Naive thymus-derived CD8-positive, alpha-beta T cell (primary cell): ENCODE data around the gene TSHZ2. TPM values are rescaled to one million over a fixed set of nuclear protein-coding genes. Genes with fewer than 3 reads are reported as not detected.

Experiments used
- ATAC-seq, 2 donors: fragments of 150-1000 bp; cut with Tn5 transposase in 1 of 2; sonication (Bioruptor Pico), chemical (Tn5 transposase) in 1 of 2; 1 replicate in 1 of 2; 2 replicates in 1 of 2; pipeline ENCODE4 v1.10.0; 2021; ENCODE audit warnings: mild to moderate bottlenecking in 2 of 2, moderate library complexity in 2 of 2
- POLR2A ChIA-PET: fragments of 350-600 bp; sonication (Branson Sonifier 250); formaldehyde crosslinking; loops from one replicate; lab custom pipeline; 2021; ENCODE audit warnings: antibody characterized with exemption; lab: Charles Lee
- DNase-seq, 10 donors: peaks; one replicate each; pipeline versions ENCODE4 v3.0.0 to v3.0.0-alpha.2; 2020 to 2022
- H3K27ac Mint-ChIP-seq, 10 donors: one replicate each; pipeline ENCODE4 v1.8.0; 2020 to 2022; ENCODE audit warnings: mild to moderate bottlenecking in 10 of 10, mixed read lengths in 10 of 10, moderate library complexity in 4 of 10, inconsistent platforms in 1 of 10
- H3K27me3 Mint-ChIP-seq, 5 donors: one replicate each; pipeline ENCODE4 v1.8.0; 2021 to 2022; ENCODE audit warnings: mixed read lengths in 5 of 5
- H3K36me3 Mint-ChIP-seq, 3 donors: one replicate each; pipeline ENCODE4 v1.8.0; 2020 to 2022; ENCODE audit warnings: mixed read lengths in 3 of 3, mild to moderate bottlenecking in 2 of 3, inconsistent platforms in 1 of 3
- H3K4me1 Mint-ChIP-seq, 4 donors: one replicate each; pipeline ENCODE4 v1.8.0; 2021 to 2022; ENCODE audit warnings: mixed read lengths in 4 of 4
- H3K4me3 Mint-ChIP-seq, 10 donors: one replicate each; pipeline ENCODE4 v1.8.0; 2020 to 2022; ENCODE audit warnings: mild to moderate bottlenecking in 10 of 10, mixed read lengths in 10 of 10, moderate library complexity in 6 of 10, inconsistent platforms in 1 of 10
- H3K9me3 Mint-ChIP-seq, 9 donors: one replicate each; pipeline ENCODE4 v1.8.0; 2020 to 2022; ENCODE audit warnings: mixed read lengths in 9 of 9, mild to moderate bottlenecking in 3 of 9, inconsistent platforms in 1 of 9, moderate library complexity in 1 of 9
- polyA plus RNA-seq, 3 donors: library from polyadenylated mRNA; unstranded; fragments of 300-500 nt; fragmentation: Illumina TruSeq; gene quantifications; one replicate each; pipeline ENCODE4 v1.2.3, GENCODE V29; 2021
- total RNA-seq, 8 experiments: library from RNA in 2 of 8; stranded (reverse) in 2 of 8; gene quantifications; one replicate each; pipeline ENCODE4 v1.2.3 and lab custom pipeline; 2021 to 2026

The TSHZ2 gene
- total and polyA plus RNA-seq, 5 experiments from 2014 or later: 0.42 to 10.0 (median 5.1) TPM; not detected in 1

DNA sequence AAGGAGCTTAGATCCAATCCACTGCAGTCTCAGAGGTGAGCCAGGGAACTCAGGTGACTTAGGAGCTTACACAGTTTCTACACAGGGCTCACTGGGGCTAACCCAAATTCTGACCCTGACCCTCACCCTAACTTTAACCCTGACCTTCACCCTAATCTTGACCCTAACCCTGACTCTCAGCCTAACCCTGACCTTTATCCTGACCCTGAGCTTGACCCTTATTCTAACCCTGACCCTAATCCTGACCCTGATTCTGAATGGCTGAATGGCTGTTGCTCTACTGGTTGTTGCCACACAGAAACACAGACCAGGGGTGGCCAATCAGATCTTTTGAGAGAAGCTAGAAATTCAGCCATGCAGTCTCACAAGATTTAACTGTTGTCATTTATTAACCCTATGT is 180.1 kb downstream of the TSHZ2 start:
- Mint-ChIP-seq H3K27ac (no peak overlapping the region), H3K27me3 (peaks cover 0 to 7% (median 3%) of the 10 kb centered on the region in 5 donors), H3K36me3 (no peaks in the 10 kb centered on the region), H3K9me3 (no peaks in the 10 kb centered on the region), H3K4me3 (no peak overlapping the region), H3K4me1 (peaks cover 6 to 10% (median 8%) of the 10 kb centered on the region in 4 donors)
- no peak for DNase-seq
- POLR2A ChIA-PET: interaction anchor here (0.8 kb wide), 1 partner anchor 11 kb away, joined by 3 read pairs; no protein-coding TSS in a partner anchor
- no peak for ATAC-seq

GRCh38 chr20:53154540-53154939 is 182.4 kb downstream of the TSHZ2 start:
- no peaks in the 10 kb centered on the region for H3K9me3 Mint-ChIP-seq
- ATAC-seq (no peak), DNase-seq (no peak)
- peaks cover 0 to 12% (median 4%) of the 10 kb centered on the region in 5 donors for H3K27me3 Mint-ChIP-seq
- H3K36me3 Mint-ChIP-seq: no peaks in the 10 kb centered on the region
- H3K27ac Mint-ChIP-seq: peak overlapping the region in 1 of 10 donors; percentile 27
- POLR2A ChIA-PET: no interaction called here
- no peak overlapping the region for H3K4me3 Mint-ChIP-seq
- peaks cover under 1 to 13% (median 9%) of the 10 kb centered on the region in 4 donors for H3K4me1 Mint-ChIP-seq

- Mint-ChIP-seq H3K36me3 (no peaks in the 10 kb centered on the region), H3K4me1 (peaks cover 6 to 14% (median 10%) of the 10 kb centered on the region in 4 donors), H3K9me3 (no peaks in the 10 kb centered on the region), H3K27me3 (peaks cover 0 to 16% (median 7%) of the 10 kb centered on the region in 5 donors), H3K27ac (peak overlapping the region in 2 of 10 donors; percentile 0 to 58), H3K4me3 (peak overlapping the region in 1 of 10 donors; percentile 0)
- DNase-seq (peak in 8 of 10 donors; percentile 1 to 46 (median 21)), ATAC-seq (no peak)
- POLR2A ChIA-PET: no interaction called here
These were observed 185.6 kb downstream of the TSHZ2 start for GRCh38 chr20:53157443-53158408.

GRCh38 chr20:53159160-53159559 is 187.0 kb downstream of the TSHZ2 start:
- H3K36me3 Mint-ChIP-seq: no peaks in the 10 kb centered on the region
- DNase-seq (no peak), ATAC-seq (no peak)
- POLR2A ChIA-PET: no interaction called here
- H3K27ac Mint-ChIP-seq: no peak overlapping the region
- H3K4me1 Mint-ChIP-seq: peaks cover 6 to 14% (median 10%) of the 10 kb centered on the region in 4 donors
- no peak overlapping the region for H3K4me3 Mint-ChIP-seq
- peaks cover 0 to 16% (median 9%) of the 10 kb centered on the region in 5 donors for H3K27me3 Mint-ChIP-seq
- no peaks in the 10 kb centered on the region for H3K9me3 Mint-ChIP-seq

DNA sequence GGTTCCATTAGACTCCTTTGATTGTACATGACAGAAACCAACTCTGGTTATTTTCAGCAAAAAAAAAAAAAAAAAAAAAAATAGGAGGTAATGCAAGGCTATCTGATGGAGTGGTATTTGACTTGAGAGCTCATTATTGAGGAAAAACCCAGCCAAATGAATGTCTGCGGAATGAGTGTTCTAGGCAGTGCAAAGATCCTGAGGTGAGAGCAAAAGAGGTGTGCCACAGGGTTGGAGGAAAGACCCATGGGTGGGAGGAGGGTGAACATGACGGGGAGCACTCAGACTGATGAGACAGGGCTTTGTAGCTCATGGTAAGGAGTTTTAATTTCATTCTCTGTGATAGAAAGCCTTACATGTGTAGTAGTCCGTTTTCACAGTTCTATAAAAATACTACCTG is 188.9 kb downstream of the TSHZ2 start:
- H3K27ac Mint-ChIP-seq: peak overlapping the region in 1 of 10 donors; percentile 70
- H3K36me3 Mint-ChIP-seq: no peaks in the 10 kb centered on the region
- H3K4me1 Mint-ChIP-seq: peaks cover 6 to 14% (median 10%) of the 10 kb centered on the region in 4 donors
- no peaks in the 10 kb centered on the region for H3K9me3 Mint-ChIP-seq
- DNase-seq: no peak
- no peak overlapping the region for H3K4me3 Mint-ChIP-seq
- H3K27me3 Mint-ChIP-seq: peaks cover 0 to 16% (median 9%) of the 10 kb centered on the region in 5 donors
- no peak for ATAC-seq
- POLR2A ChIA-PET: no interaction called here

DNA sequence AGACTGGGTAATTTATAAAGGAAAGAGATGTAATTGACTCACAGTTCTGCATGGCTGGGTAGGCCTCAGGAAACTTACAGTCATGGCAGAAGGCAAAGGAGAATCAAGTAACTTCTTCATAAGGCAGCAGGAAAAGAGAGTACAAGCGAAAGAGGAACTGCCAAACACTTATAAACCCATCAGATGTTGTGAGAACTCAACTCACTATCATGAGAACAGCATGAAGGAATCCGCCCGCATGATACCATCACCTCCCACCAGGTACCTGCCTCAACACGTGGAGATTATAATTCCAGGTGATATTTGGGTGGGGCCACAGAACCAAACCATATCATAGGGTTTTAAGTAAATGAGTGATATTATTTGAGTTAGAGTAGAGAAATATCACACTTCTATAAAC is 189.3 kb downstream of the TSHZ2 start:
- H3K27ac Mint-ChIP-seq: no peak overlapping the region
- no peaks in the 10 kb centered on the region for H3K36me3 Mint-ChIP-seq
- DNase-seq (no peak), ATAC-seq (no peak)
- peaks cover 6 to 14% (median 10%) of the 10 kb centered on the region in 4 donors for H3K4me1 Mint-ChIP-seq
- no peak overlapping the region for H3K4me3 Mint-ChIP-seq
- POLR2A ChIA-PET: no interaction called here
- no peaks in the 10 kb centered on the region for H3K9me3 Mint-ChIP-seq
- peaks cover 0 to 16% (median 10%) of the 10 kb centered on the region in 5 donors for H3K27me3 Mint-ChIP-seq

DNA sequence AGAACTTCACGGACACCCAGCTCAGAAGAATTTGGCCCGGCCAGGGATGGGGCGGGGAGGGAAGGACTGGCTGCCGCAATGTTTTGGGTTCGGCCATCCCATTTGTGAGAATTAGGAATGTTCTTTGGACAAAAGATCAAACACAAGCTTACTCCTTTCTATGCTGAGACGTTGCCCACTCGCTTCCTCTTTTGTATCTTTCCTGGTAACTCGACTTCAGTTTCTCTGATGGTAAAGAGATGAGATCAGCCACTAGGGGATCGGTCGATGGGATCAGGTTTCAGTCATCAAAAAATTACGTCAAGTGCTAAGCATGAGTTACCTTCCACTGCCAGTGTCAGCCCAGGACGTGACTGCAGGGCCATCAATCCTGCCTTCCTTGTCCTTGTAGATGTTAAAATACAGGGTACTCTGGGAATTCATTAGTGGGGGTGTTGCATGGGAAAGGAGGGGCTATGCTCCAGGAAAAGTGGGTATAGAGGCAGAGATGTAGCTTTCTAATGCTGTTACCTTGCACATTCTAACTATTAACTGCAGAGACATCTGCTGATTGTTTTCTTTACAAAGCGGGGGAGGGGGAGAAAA is 190.2 kb downstream of the TSHZ2 start:
- no peak overlapping the region for H3K4me3 Mint-ChIP-seq
- no peak for ATAC-seq
- no peaks in the 10 kb centered on the region for H3K36me3 Mint-ChIP-seq
- POLR2A ChIA-PET: no interaction called here
- H3K9me3 Mint-ChIP-seq: no peaks in the 10 kb centered on the region
- DNase-seq: no peak
- peak overlapping the region in 1 of 10 donors; percentile 6 for H3K27ac Mint-ChIP-seq
- peaks cover 6 to 14% (median 10%) of the 10 kb centered on the region in 4 donors for H3K4me1 Mint-ChIP-seq
- peaks cover 0 to 18% (median 10%) of the 10 kb centered on the region in 5 donors for H3K27me3 Mint-ChIP-seq

DNA sequence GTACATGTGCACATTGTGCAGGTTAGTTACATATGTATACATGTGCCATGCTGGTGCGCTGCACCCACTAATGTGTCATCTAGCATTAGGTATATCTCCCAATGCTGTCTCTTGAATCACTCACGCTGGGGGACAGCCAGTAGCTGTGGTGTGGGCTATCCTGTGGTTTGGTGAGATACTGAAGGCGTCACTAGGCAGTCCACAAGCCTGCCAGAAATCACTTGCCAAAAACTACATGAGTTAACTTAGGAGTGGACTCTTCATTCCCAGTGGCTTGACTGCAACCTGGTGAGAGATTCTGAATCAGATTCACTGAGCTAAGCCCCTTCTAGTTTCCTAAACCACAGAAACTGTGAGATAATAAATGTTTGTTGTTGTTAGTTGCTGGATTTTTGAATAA is 191.3 kb downstream of the TSHZ2 start:
- Mint-ChIP-seq H3K4me1 (peaks cover 0 to 7% (median 5%) of the 10 kb centered on the region in 4 donors), H3K4me3 (no peak overlapping the region), H3K27me3 (peaks cover 1 to 13% (median 9%) of the 10 kb centered on the region in 5 donors), H3K36me3 (no peaks in the 10 kb centered on the region), H3K27ac (no peak overlapping the region), H3K9me3 (no peaks in the 10 kb centered on the region)
- POLR2A ChIA-PET: no interaction called here
- ATAC-seq (no peak), DNase-seq (no peak)

- no peak overlapping the region for H3K4me3 Mint-ChIP-seq
- POLR2A ChIA-PET: no interaction called here
- H3K36me3 Mint-ChIP-seq: no peaks in the 10 kb centered on the region
- peaks cover 0 to 6% (median 4%) of the 10 kb centered on the region in 4 donors for H3K4me1 Mint-ChIP-seq
- peaks cover 1 to 13% (median 9%) of the 10 kb centered on the region in 5 donors for H3K27me3 Mint-ChIP-seq
- no peak overlapping the region for H3K27ac Mint-ChIP-seq
- DNase-seq: no peak
- ATAC-seq: no peak
- no peaks in the 10 kb centered on the region for H3K9me3 Mint-ChIP-seq
These were observed 191.9 kb downstream of the TSHZ2 start for GRCh38 chr20:53164072-53164471.

DNA sequence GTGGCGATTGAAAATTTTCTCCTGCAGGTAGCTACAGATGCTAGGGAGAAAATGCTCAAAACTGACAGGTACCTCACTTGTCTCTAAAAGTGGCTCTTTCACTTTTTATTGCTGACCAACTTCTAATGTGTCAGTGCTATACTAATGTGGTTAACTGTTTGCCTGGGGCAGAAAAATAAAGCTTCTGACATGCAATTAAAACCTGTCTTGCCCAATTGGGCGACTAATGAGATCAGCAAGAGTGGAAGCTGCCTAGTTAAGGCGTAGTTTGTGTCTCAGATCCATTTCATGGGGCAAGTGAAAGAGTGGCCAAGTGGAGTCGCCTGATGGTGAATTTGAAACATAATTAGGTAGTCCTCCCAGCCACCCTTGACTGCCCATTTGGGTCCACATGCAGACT is 193.3 kb downstream of the TSHZ2 start:
- no peak for DNase-seq
- Mint-ChIP-seq H3K4me3 (no peak overlapping the region), H3K27me3 (peaks cover 1 to 18% (median 9%) of the 10 kb centered on the region in 5 donors), H3K9me3 (no peaks in the 10 kb centered on the region), H3K27ac (no peak overlapping the region), H3K4me1 (peaks cover 0 to 6% (median 4%) of the 10 kb centered on the region in 4 donors), H3K36me3 (no peaks in the 10 kb centered on the region)
- POLR2A ChIA-PET: no interaction called here
- ATAC-seq: no peak

DNA sequence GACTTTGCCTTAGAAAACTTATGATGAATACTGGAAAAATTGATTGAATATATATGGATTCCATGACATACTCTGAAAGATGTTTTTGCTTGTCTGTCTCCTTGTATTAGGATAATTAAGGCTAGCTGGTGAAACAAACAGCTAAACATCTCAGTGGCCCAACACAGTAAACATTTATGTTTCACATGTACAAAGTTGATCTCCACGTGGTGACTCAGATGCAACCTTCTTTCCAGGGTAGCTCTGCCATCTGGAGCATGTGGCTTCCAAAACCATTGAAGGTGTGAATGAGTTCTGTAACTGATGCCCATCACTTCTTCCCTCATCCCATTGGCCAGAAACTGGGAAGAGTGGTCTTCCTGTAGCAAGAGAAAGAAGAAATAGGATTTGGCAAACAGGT is 196.3 kb downstream of the TSHZ2 start:
- H3K27ac Mint-ChIP-seq: no peak overlapping the region
- ATAC-seq: no peak
- POLR2A ChIA-PET: no interaction called here

GRCh38 chr20:53170196-53170595 is 198.0 kb downstream of the TSHZ2 start:
- Mint-ChIP-seq H3K4me1 (peaks cover 0 to 1% (median 0%) of the 10 kb centered on the region in 4 donors), H3K27me3 (peaks cover 0 to 11% (median 5%) of the 10 kb centered on the region in 5 donors), H3K27ac (no peak overlapping the region), H3K36me3 (no peaks in the 10 kb centered on the region), H3K4me3 (no peak overlapping the region), H3K9me3 (no peaks in the 10 kb centered on the region)
- no peak for ATAC-seq
- no peak for DNase-seq
- POLR2A ChIA-PET: no interaction called here

More for the DNA sequence above, 196.3 kb downstream of the TSHZ2 start:
- Mint-ChIP-seq H3K4me1 (peaks cover 0 to 1% (median 0%) of the 10 kb centered on the region in 4 donors), H3K27me3 (peaks cover 0 to 14% (median 6%) of the 10 kb centered on the region in 5 donors), H3K9me3 (no peaks in the 10 kb centered on the region), H3K4me3 (no peak overlapping the region), H3K36me3 (no peaks in the 10 kb centered on the region)
- DNase-seq: no peak

GRCh38 chr20:53171065-53171464 is 198.9 kb downstream of the TSHZ2 start:
- POLR2A ChIA-PET: no interaction called here
- H3K4me3 Mint-ChIP-seq: no peak overlapping the region

More at GRCh38 chr20:53171065-53171464, 198.9 kb downstream of the TSHZ2 start:
- ATAC-seq (no peak), DNase-seq (no peak)
- H3K36me3 Mint-ChIP-seq: no peaks in the 10 kb centered on the region
- H3K27ac Mint-ChIP-seq: no peak overlapping the region
- H3K27me3 Mint-ChIP-seq: peaks cover 1 to 16% (median 9%) of the 10 kb centered on the region in 5 donors
- peaks cover 0 to 1% (median 0%) of the 10 kb centered on the region in 4 donors for H3K4me1 Mint-ChIP-seq
- no peaks in the 10 kb centered on the region for H3K9me3 Mint-ChIP-seq
